ENCODE results near the gene BCR.

The BCR gene

GRCh38 chr22:23176645-23177027 is 3.7 kb upstream of the BCR start:
- no peak for DNase-seq (ENCODE audit: low spot score)

GRCh38 chr22:23177197-23177596 is 3.1 kb upstream of the BCR start:
- DNase-seq (ENCODE audit: low spot score), result no peak

- peak; percentile 62 for DNase-seq (ENCODE audit: low spot score)
Observed at GRCh38 chr22:23178512-23179254, 1.6 kb upstream of the BCR start.

- DNase-seq (ENCODE audit: low spot score), result no peak
Observed at GRCh38 chr22:23179381-23180299, 669 bp upstream of the BCR start.

GRCh38 chr22:23180893-23181720 is 798 bp downstream of the BCR start:
- no peak for DNase-seq (ENCODE audit: low spot score)

- no peak for DNase-seq (ENCODE audit: low spot score)
Observed at GRCh38 chr22:23181721-23182308, 1.5 kb downstream of the BCR start.

- DNase-seq (ENCODE audit: low spot score), result peak; percentile 51
Observed at GRCh38 chr22:23182309-23183060, 2.2 kb downstream of the BCR start.

- DNase-seq (ENCODE audit: low spot score), result no peak
Observed at GRCh38 chr22:23183061-23183698, 2.9 kb downstream of the BCR start.

- no peak for DNase-seq (ENCODE audit: low spot score)
Observed at GRCh38 chr22:23184100-23184763, 3.9 kb downstream of the BCR start.

GRCh38 chr22:23184764-23185113 is 4.4 kb downstream of the BCR start:
- DNase-seq (ENCODE audit: low spot score), result no peak

- DNase-seq (ENCODE audit: low spot score), result no peak
Observed at GRCh38 chr22:23187211-23187610, 6.9 kb downstream of the BCR start.

GRCh38 chr22:23187871-23188700 is 7.8 kb downstream of the BCR start:
- no peak for DNase-seq (ENCODE audit: low spot score)

- no peak for DNase-seq (ENCODE audit: low spot score)
Observed at GRCh38 chr22:23190526-23190925, 10.2 kb downstream of the BCR start.

GRCh38 chr22:23192133-23192532 is 11.8 kb downstream of the BCR start:
- DNase-seq (ENCODE audit: low spot score), result no peak

GRCh38 chr22:23192558-23192957 is 12.2 kb downstream of the BCR start:
- no peak for DNase-seq (ENCODE audit: low spot score)

GRCh38 chr22:23193196-23193827 is 13.0 kb downstream of the BCR start:
- no peak for DNase-seq (ENCODE audit: low spot score)

- no peak for DNase-seq (ENCODE audit: low spot score)
Observed at GRCh38 chr22:23193882-23194281, 13.6 kb downstream of the BCR start.

- DNase-seq (ENCODE audit: low spot score), result no peak
Observed at GRCh38 chr22:23196165-23196564, 15.9 kb downstream of the BCR start.

- DNase-seq (ENCODE audit: low spot score), result no peak
Observed at GRCh38 chr22:23197836-23198235, 17.5 kb downstream of the BCR start.
